GM18873 (cell line): ENCODE measurements around the gene TOLLIP.
"Not testable (repeated sequence)": the region's sequence is repeated elsewhere in the genome, so short reads cannot be mapped to it uniquely, and the experiment has no call there.

Experiments
- ATAC-seq: cut with Tn5 transposase; IDR thresholded peaks from one replicate; pipeline ENCODE4 v1.9.1; 2021; ENCODE audit warnings: mild to moderate bottlenecking, moderate library complexity, moderate number of reproducible peaks; ENCODE audit not compliant: unreplicated experiment, low FRiP score

The TOLLIP gene

GRCh38 chr11:1252371-1253102 lies 56.9 kb downstream of the TOLLIP start:
- no peak for ATAC-seq

DNA sequence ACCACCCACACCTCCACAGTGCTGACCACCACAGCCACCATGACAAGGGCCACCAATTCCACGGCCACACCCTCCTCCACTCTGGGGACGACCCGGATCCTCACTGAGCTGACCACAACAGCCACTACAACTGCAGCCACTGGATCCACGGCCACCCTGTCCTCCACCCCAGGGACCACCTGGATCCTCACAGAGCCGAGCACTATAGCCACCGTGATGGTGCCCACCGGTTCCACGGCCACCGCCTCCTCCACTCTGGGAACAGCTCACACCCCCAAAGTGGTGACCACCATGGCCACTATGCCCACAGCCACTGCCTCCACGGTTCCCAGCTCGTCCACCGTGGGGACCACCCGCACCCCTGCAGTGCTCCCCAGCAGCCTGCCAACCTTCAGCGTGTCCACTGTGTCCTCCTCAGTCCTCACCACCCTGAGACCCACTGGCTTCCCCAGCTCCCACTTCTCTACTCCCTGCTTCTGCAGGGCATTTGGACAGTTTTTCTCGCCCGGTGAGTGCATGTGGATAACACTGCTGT lies 58.1 kb downstream of the TOLLIP start:
- no peak for ATAC-seq

GRCh38 chr11:1250411-1250810 lies 59.0 kb downstream of the TOLLIP start:
- ATAC-seq = not testable (repeated sequence)

GRCh38 chr11:1248951-1249350 lies 60.5 kb downstream of the TOLLIP start:
- ATAC-seq = not testable (repeated sequence)

DNA sequence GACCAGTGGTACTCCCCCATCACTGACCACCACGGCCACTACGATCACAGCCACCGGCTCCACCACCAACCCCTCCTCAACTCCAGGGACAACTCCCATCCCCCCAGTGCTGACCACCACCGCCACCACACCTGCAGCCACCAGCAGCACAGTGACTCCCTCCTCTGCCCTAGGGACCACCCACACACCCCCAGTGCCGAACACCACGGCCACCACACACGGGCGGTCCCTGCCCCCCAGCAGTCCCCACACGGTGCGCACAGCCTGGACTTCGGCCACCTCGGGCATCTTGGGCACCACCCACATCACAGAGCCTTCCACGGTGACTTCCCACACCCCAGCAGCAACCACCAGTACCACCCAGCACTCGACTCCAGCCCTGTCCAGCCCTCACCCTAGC lies 62.4 kb downstream of the TOLLIP start:
- not testable (repeated sequence) for ATAC-seq

DNA sequence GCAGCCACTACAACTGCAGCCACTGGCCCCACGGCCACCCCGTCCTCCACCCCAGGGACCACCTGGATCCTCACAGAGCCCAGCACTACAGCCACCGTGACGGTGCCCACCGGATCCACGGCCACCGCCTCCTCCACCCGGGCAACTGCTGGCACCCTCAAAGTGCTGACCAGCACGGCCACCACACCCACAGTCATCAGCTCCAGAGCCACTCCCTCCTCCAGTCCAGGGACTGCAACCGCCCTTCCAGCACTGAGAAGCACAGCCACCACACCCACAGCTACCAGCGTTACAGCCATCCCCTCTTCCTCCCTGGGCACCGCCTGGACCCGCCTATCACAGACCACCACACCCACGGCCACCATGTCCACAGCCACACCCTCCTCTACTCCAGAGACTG lies 63.1 kb downstream of the TOLLIP start:
- not testable (repeated sequence) for ATAC-seq

- not testable (repeated sequence) for ATAC-seq
These were observed 63.7 kb downstream of the TOLLIP start for GRCh38 chr11:1245717-1246116.

- not testable (repeated sequence) for ATAC-seq
These were observed 64.9 kb downstream of the TOLLIP start for GRCh38 chr11:1244557-1244956.

DNA sequence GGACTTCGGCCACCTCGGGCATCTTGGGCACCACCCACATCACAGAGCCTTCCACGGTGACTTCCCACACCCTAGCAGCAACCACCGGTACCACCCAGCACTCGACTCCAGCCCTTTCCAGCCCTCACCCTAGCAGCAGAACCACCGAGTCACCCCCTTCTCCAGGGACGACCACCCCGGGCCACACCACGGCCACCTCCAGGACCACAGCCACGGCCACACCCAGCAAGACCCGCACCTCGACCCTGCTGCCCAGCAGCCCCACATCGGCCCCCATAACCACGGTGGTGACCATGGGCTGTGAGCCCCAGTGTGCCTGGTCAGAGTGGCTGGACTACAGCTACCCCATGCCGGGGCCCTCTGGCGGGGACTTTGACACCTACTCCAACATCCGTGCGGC lies 65.9 kb downstream of the TOLLIP start:
- ATAC-seq = not testable (repeated sequence)

GRCh38 chr11:1242751-1243150 lies 66.7 kb downstream of the TOLLIP start:
- ATAC-seq = not testable (repeated sequence)

GRCh38 chr11:1242289-1242688 lies 67.1 kb downstream of the TOLLIP start:
- ATAC-seq = no peak

GRCh38 chr11:1241706-1242105 lies 67.7 kb downstream of the TOLLIP start:
- no peak for ATAC-seq

GRCh38 chr11:1240771-1241170 lies 68.7 kb downstream of the TOLLIP start:
- no peak for ATAC-seq

DNA sequence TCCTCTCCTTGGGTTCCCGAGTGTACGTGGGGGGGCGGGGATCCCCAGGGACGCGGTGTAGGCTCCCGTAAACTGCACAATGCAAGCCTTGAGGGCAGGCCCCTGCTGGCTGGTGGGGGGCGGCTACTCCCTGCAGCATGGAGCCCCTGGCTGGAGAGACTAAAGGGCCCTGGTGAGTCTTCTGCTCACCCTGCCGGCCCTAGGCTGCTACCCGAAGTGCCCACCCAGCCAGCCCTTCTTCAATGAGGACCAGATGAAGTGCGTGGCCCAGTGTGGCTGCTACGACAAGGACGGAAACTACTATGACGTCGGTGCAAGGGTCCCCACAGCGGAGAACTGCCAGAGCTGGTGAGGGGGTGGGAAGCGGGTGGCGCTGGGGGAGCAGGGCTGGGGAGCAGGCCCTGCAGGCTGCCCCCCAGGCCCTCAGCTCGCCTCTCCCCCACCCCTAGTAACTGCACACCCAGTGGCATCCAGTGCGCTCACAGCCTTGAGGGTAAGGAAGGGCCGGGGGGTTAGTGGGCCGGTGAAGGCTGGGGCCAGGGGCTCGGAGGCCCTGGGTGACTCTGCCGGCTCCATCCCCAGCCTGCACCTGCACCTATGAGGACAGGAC lies 69.7 kb downstream of the TOLLIP start:
- no peak for ATAC-seq

DNA sequence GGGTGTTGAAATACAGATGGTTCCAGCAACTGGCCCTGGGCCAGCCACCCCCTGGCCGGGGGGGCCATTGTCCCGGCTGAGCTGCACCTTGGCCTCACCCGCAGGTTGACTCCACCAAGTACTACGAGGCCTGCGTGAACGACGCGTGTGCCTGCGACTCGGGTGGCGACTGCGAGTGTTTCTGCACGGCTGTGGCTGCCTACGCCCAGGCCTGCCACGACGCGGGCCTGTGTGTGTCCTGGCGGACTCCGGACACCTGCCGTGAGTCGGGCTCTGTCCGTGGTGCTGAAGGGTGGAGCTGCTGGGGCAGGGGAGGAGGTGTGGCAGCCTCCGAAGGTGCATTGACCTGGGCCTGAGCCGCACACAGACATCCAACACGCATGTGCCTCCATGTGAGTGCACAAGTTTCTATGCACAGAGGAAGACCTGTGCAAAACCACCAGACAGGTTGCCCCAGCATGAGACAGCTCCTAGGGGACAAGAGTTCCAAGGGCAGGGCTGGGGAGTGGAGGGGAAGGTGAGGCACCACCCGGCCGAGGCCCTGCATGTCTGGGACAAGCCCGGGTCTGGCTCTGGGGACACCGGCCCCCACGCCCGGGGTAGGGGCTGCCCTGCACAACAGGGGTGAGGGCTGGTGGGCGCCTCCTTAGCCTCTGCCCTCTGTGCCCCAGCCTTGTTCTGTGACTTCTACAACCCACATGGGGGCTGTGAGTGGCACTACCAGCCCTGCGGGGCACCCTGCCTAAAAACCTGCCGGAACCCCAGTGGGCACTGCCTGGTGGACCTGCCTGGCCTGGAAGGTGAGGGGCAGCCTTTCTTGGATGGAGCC lies 70.5 kb downstream of the TOLLIP start:
- ATAC-seq = no peak

GRCh38 chr11:1237851-1238250 lies 71.6 kb downstream of the TOLLIP start:
- ATAC-seq = no peak

- no peak for ATAC-seq
These were observed 72.3 kb downstream of the TOLLIP start for GRCh38 chr11:1237128-1237580.

GRCh38 chr11:1236316-1237127 lies 72.9 kb downstream of the TOLLIP start:
- no peak for ATAC-seq

GRCh38 chr11:1235901-1236315 lies 73.5 kb downstream of the TOLLIP start:
- no peak for ATAC-seq

- no peak for ATAC-seq
These were observed 74.0 kb downstream of the TOLLIP start for GRCh38 chr11:1235306-1235900.
